WTC11 (cell line): ENCODE measurements around the gene OR2T3.
"Not testable (repeated sequence)": the region's sequence is repeated elsewhere in the genome, so short reads cannot be mapped to it uniquely, and the experiment has no call there.

ENCODE experiments used
- AFF4 ChIP-seq: sonication (generic); formaldehyde crosslinking; IDR thresholded peaks from 2 replicates; pipeline ENCODE4 v1.8.1; 2023; ENCODE audit warnings: mild to moderate bottlenecking, missing genetic modification reagents, borderline replicate concordance
- ATF1 ChIP-seq: sonication (generic); formaldehyde crosslinking; IDR thresholded peaks from 2 replicates; pipeline ENCODE4 v1.8.1; 2023; ENCODE audit warnings: mild to moderate bottlenecking, moderate library complexity, missing genetic modification reagents
- ATF2 ChIP-seq: sonication (generic); formaldehyde crosslinking; IDR thresholded peaks from 2 replicates; pipeline ENCODE4 v1.8.1; 2022; ENCODE audit warnings: low read depth, missing genetic modification reagents, borderline replicate concordance
- CTCF ChIP-seq: fragments of 200-600 bp; IDR thresholded peaks from 2 replicates; pipeline ENCODE4 v1.8.0; 2022; ENCODE audit warnings: antibody characterized with exemption
- E2F5 ChIP-seq: sonication (generic); formaldehyde crosslinking; IDR thresholded peaks from 2 replicates; pipeline ENCODE4 v1.8.1; 2022; ENCODE audit warnings: mild to moderate bottlenecking, moderate library complexity, missing genetic modification reagents
- FOXJ3 ChIP-seq: sonication (generic); formaldehyde crosslinking; IDR thresholded peaks from 2 replicates; pipeline ENCODE4 v1.9.0; 2021; ENCODE audit warnings: missing genetic modification reagents, mild to moderate bottlenecking, borderline replicate concordance
- FOXP4 ChIP-seq: sonication (generic); formaldehyde crosslinking; IDR thresholded peaks from 2 replicates; pipeline ENCODE4 v1.8.0; 2022; ENCODE audit warnings: mild to moderate bottlenecking, missing genetic modification reagents
- MAX ChIP-seq: sonication (generic); formaldehyde crosslinking; IDR thresholded peaks from 2 replicates; pipeline ENCODE4 v1.8.0; 2022; ENCODE audit warnings: mild to moderate bottlenecking, missing genetic modification reagents
- RELA ChIP-seq: sonication (generic); formaldehyde crosslinking; IDR thresholded peaks from 2 replicates; pipeline ENCODE4 v1.8.1; 2022; ENCODE audit warnings: missing genetic modification reagents, mild to moderate bottlenecking, borderline replicate concordance
- SP1 ChIP-seq: sonication (generic); formaldehyde crosslinking; conservative IDR thresholded peaks from 2 replicates; pipeline ENCODE4 v1.8.1; 2022; ENCODE audit warnings: missing genetic modification reagents
- ZBTB43 ChIP-seq: sonication (generic); formaldehyde crosslinking; IDR thresholded peaks from 2 replicates; pipeline ENCODE4 v1.8.1; 2023; ENCODE audit warnings: mild to moderate bottlenecking, missing genetic modification reagents
- ZMAT4 ChIP-seq: fragments of 250-450 bp; sonication (Bioruptor Pico); IDR thresholded peaks from 2 replicates; pipeline ENCODE4 v1.9.0; 2021; ENCODE audit warnings: mild to moderate bottlenecking
- ZNF121 ChIP-seq: sonication (generic); formaldehyde crosslinking; IDR thresholded peaks from 2 replicates; pipeline ENCODE4 v1.8.0; 2023; ENCODE audit warnings: missing genetic modification reagents
- ZSCAN18 ChIP-seq: fragments of 250-450 bp; sonication (Bioruptor Pico); IDR thresholded peaks from 2 replicates; pipeline ENCODE4 v2.1.2; 2022; ENCODE audit warnings: mild to moderate bottlenecking, moderate library complexity

GRCh38 chr1:248507773-248508172 lies 34.6 kb downstream of the OR2T3 start, which contains the start of gene OR2G6:
- not testable (repeated sequence) for TF ChIP-seq AFF4 (CRISPR knock-in tag); CTCF; E2F5 (CRISPR knock-in tag); ZMAT4 (CRISPR knock-in tag); ATF1 (CRISPR knock-in tag); ZNF121 (CRISPR knock-in tag); SP1; MAX; ATF2 (CRISPR knock-in tag); ZSCAN18 (CRISPR knock-in tag); FOXP4 (CRISPR knock-in tag); FOXJ3 (CRISPR knock-in tag); ZBTB43 (CRISPR knock-in tag); RELA (CRISPR knock-in tag)
